K562 (cell line): ENCODE results near the gene AFG1L. TPM values are rescaled to one million over a fixed set of nuclear protein-coding genes. Genes with fewer than 3 reads are reported as not detected.

Experiments used
- ATF3 ChIP-seq, 2 experiments: fragments of 450-650 bp in 1 of 2; sonication (generic) in 1 of 2; formaldehyde crosslinking in 1 of 2; IDR thresholded peaks in 1 of 2; conservative IDR thresholded peaks in 1 of 2; 2 replicates each; pipeline versions ENCODE4 v1.6.1 to v1.8.1; 2016 to 2023; ENCODE audit warnings: mild to moderate bottlenecking in 2 of 2, moderate library complexity in 2 of 2, inconsistent platforms in 1 of 2, missing genetic modification reagents in 1 of 2
- CBFA2T3 ChIP-seq: fragments of 450-650 bp; IDR thresholded peaks from 2 replicates; pipeline ENCODE4 v1.6.1; 2017
- CREB3 ChIP-seq: fragments of 450-650 bp; conservative IDR thresholded peaks from 2 replicates; pipeline ENCODE4 v1.6.1; 2016; ENCODE audit warnings: missing genetic modification characterization, low read depth, mild to moderate bottlenecking, missing compliant biosample characterization, moderate library complexity
- E2F3 ChIP-seq: fragments of 250-450 bp; sonication (Bioruptor Pico); IDR thresholded peaks from 2 replicates; pipeline ENCODE4 v1.4.0; 2020; ENCODE audit warnings: mild to moderate bottlenecking
- ESRRA ChIP-seq: fragments of 450-650 bp; IDR thresholded peaks from 2 replicates; pipeline ENCODE4 v1.6.1; 2014; ENCODE audit warnings: low read depth, mild to moderate bottlenecking, moderate library complexity, borderline replicate concordance
- ETS1 ChIP-seq: conservative IDR thresholded peaks from 2 replicates; pipeline ENCODE4 v1.6.1; 2011; ENCODE audit warnings: low read depth, mild to moderate bottlenecking, low read length; ENCODE audit not compliant: control insufficient read depth
- GATA2 ChIP-seq: sonication (generic); formaldehyde crosslinking; IDR thresholded peaks from 2 replicates; pipeline ENCODE4 v1.4.0; 2020; ENCODE audit warnings: mild to moderate bottlenecking, missing genetic modification reagents
- HOXB6 ChIP-seq: fragments of 250-450 bp; sonication (Bioruptor Pico); IDR thresholded peaks from 2 replicates; pipeline ENCODE4 v1.5.1; 2022; ENCODE audit warnings: mild to moderate bottlenecking, borderline replicate concordance
- JUN ChIP-seq, 2 experiments: sonication (generic) in 1 of 2; formaldehyde crosslinking in 1 of 2; IDR thresholded peaks; 2 replicates each; pipeline versions ENCODE4 v1.6.1 to v1.8.0; 2012 to 2022; ENCODE audit warnings: borderline replicate concordance in 2 of 2, mild to moderate bottlenecking in 2 of 2, improper control_type of control experiment in 1 of 2, low read depth in 1 of 2, low read length in 1 of 2, missing genetic modification reagents in 1 of 2
- LARP7 ChIP-seq: fragments of 450-650 bp; IDR thresholded peaks from 2 replicates; pipeline ENCODE4 v1.6.1; 2016
- MAFK ChIP-seq: IDR thresholded peaks from 2 replicates; pipeline ENCODE4 v1.6.1; 2011; ENCODE audit warnings: low read length, improper control_type of control experiment
- MBD2 ChIP-seq: sonication (generic); IDR thresholded peaks from 2 replicates; pipeline ENCODE4 v1.6.1; 2016; ENCODE audit warnings: low read depth, borderline replicate concordance
- MTA1 ChIP-seq: fragments of 450-650 bp; IDR thresholded peaks from 2 replicates; pipeline ENCODE4 v1.6.1; 2017; ENCODE audit warnings: borderline replicate concordance
- RAD21 ChIP-seq, 2 experiments: fragments of 250-450 bp in 1 of 2; fragments of 450-650 bp in 1 of 2; sonication (Bioruptor Pico) in 1 of 2; formaldehyde crosslinking in 1 of 2; IDR thresholded peaks in 1 of 2; conservative IDR thresholded peaks in 1 of 2; 2 replicates each; pipeline versions ENCODE4 v1.4.0 to v1.8.0; 2020 to 2022; ENCODE audit warnings: mild to moderate bottlenecking in 2 of 2, moderate library complexity in 1 of 2
- RNF219 ChIP-seq: fragments of 250-450 bp; sonication (Bioruptor Pico); IDR thresholded peaks from 2 replicates; pipeline ENCODE4 v1.5.0; 2022; ENCODE audit warnings: mild to moderate bottlenecking
- TFE3 ChIP-seq: fragments of 450-650 bp; formaldehyde crosslinking; IDR thresholded peaks from 2 replicates; pipeline ENCODE4 v1.4.0; 2020; ENCODE audit warnings: mild to moderate bottlenecking, mixed read lengths
- ZNF124 ChIP-seq: sonication (generic); formaldehyde crosslinking; IDR thresholded peaks from 2 replicates; pipeline ENCODE4 v1.8.1; 2022; ENCODE audit warnings: missing genetic modification reagents
- ZNF253 ChIP-seq: fragments of 250-450 bp; sonication (Bioruptor Pico); conservative IDR thresholded peaks from 2 replicates; pipeline ENCODE4 v1.6.1; 2021; ENCODE audit warnings: mild to moderate bottlenecking
- ZNF316 ChIP-seq: fragments of 450-650 bp; IDR thresholded peaks from 2 replicates; pipeline ENCODE4 v1.6.1; 2016
- ZNF717 ChIP-seq: fragments of 250-450 bp; sonication (Bioruptor Pico); IDR thresholded peaks from 2 replicates; pipeline ENCODE4 v1.5.0; 2021
- polyA plus RNA-seq, 8 experiments: library from polyadenylated mRNA; depleted of rRNA in 4 of 8; stranded (reverse) in 5 of 8; unstranded in 3 of 8; fragments of >200 nt; fragmentation: Nextera tagmentation in 2 of 8; fragmentation: Illumina TruSeq in 1 of 8; extraction: Ambion mirVana in 2 of 8; extraction: Trizol in 1 of 8; gene quantifications; 2 replicates each; pipeline versions ENCODE4 v1.2.1 to v1.2.3, GENCODE V29; 2011 to 2014; ENCODE audit warnings: inconsistent platforms in 1 of 8, missing spikeins in 1 of 8
- total RNA-seq, 7 experiments: library from RNA; depleted of rRNA in 6 of 7; stranded (reverse); fragments of >200 nt in 6 of 7; fragmentation: Illumina TruSeq in 2 of 7; extraction: Trizol in 2 of 7; gene quantifications; 2 replicates each; pipeline versions ENCODE4 v1.2.1 to v1.2.3, GENCODE V29; 2011 to 2021; ENCODE audit warnings: low replicate concordance in 1 of 7

The AFG1L gene
- total and polyA plus RNA-seq, 9 of the 15 experiments (the other 6 are each of a cell fraction or from before 2014, with no cell fraction given), result 2.2 to 15.5 (median 5.8) TPM

- TF ChIP-seq ATF3 (IDR thresholded peaks at IDR 0.05), result no peak
- no peak for TF ChIP-seq ATF3 (CRISPR knock-in tag; conservative IDR thresholded peaks at IDR 0.05)
- no peak for TF ChIP-seq GATA2
- peak; percentile 98 to 99 for TF ChIP-seq RAD21 (CRISPR knock-in tag; conservative IDR thresholded peaks at IDR 0.05 in 1 of 2, IDR thresholded peaks at IDR 0.05 in 1 of 2)
- TF ChIP-seq ETS1, result no peak
- TF ChIP-seq ZNF253 (CRISPR knock-in tag), result no peak
- no peak for TF ChIP-seq MBD2
- TF ChIP-seq TFE3 (CRISPR knock-in tag), result no peak
- no peak for TF ChIP-seq RNF219
- no peak for TF ChIP-seq E2F3 (CRISPR knock-in tag)
- no peak for TF ChIP-seq CBFA2T3
- no peak for TF ChIP-seq CREB3 (tag)
- TF ChIP-seq JUN (IDR thresholded peaks at IDR 0.05; ENCODE audit: borderline replicate concordance, low read depth, low read length), result no peak
- 0 out of 2 replicates have a peak, but pooled peaks have one; percentile 11 for TF ChIP-seq JUN (CRISPR knock-in tag; IDR thresholded peaks at IDR 0.05; ENCODE audit: borderline replicate concordance)
- no peak for TF ChIP-seq ZNF316
- peak; percentile 53; the same call in 1 of the 2 replicates for TF ChIP-seq ESRRA
- TF ChIP-seq HOXB6 (CRISPR knock-in tag), result no peak
- no peak for TF ChIP-seq ZNF717
- TF ChIP-seq ZNF124 (CRISPR knock-in tag), result no peak
- no peak for TF ChIP-seq LARP7
- TF ChIP-seq MAFK, result no peak
- peak; percentile 53; the same call in 1 of the 2 replicates for TF ChIP-seq MTA1
These were observed 247.2 kb downstream of the AFG1L start (continued) for GRCh38 chr6:108541843-108542759.
